Melanocyte of skin (primary cell): ENCODE measurements around the gene PLPPR3. TPM values are rescaled to one million over a fixed set of nuclear protein-coding genes. Genes with fewer than 3 reads are reported as not detected.

ENCODE experiments used
- small RNA-seq, 2 donors: library from RNA; depleted of rRNA; stranded (forward); fragments of <200 nt; gene quantifications; one replicate each; pipeline ENCODE3, GENCODE V24; 2012
- total RNA-seq, 2 donors: library from RNA; depleted of rRNA; stranded (reverse); fragments of >200 nt; gene quantifications; 2 replicates each; pipeline ENCODE4 v1.2.3, GENCODE V29; 2012

The PLPPR3 gene, protein sequence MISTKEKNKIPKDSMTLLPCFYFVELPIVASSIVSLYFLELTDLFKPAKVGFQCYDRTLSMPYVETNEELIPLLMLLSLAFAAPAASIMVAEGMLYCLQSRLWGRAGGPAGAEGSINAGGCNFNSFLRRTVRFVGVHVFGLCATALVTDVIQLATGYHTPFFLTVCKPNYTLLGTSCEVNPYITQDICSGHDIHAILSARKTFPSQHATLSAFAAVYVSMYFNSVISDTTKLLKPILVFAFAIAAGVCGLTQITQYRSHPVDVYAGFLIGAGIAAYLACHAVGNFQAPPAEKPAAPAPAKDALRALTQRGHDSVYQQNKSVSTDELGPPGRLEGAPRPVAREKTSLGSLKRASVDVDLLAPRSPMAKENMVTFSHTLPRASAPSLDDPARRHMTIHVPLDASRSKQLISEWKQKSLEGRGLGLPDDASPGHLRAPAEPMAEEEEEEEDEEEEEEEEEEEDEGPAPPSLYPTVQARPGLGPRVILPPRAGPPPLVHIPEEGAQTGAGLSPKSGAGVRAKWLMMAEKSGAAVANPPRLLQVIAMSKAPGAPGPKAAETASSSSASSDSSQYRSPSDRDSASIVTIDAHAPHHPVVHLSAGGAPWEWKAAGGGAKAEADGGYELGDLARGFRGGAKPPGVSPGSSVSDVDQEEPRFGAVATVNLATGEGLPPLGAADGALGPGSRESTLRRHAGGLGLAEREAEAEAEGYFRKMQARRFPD
- total RNA-seq, result under 1 TPM in 1 of 2 donors, not detected in 1; 0.33 TPM

DNA sequence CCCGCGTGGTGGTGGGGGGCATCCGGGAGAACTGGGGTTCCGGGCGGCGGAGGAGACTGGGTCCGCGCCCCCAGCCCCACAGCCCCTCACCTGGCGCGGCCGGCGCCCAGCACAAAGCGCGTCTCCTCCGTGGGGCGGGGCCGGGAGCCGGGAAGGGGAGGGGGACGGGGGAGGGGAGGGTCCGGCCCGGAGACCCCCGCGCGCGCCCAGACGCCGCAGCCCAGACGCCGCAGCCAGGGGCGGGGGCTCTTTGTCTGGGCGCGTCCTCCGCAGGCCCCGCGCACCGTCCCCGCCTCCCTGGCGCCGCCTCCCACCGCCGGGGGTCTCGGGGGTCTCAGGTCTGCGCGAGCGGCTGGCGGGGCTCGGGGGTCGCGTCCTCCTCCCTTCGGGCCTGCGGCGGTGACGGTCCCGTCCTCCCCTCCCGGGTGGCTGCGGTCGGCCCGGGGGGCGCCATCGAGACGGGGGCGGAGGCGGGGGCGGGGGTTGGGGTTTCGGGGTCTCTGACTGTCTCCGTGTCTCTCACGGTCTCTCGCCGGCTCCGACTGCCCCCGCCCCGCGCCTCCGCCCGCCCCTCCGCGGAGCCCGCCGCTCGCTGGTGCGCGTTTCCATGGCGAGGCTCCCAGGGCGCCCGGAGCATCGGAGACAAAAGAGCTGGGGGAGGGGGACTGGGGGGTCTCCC lies at the start of gene PLPPR3:
PLPPR3 (minus strand) TSS at position 131 of the 679 bp plus-strand sequence. CDS start 396 bp downstream, outside the sequence.

DNA sequence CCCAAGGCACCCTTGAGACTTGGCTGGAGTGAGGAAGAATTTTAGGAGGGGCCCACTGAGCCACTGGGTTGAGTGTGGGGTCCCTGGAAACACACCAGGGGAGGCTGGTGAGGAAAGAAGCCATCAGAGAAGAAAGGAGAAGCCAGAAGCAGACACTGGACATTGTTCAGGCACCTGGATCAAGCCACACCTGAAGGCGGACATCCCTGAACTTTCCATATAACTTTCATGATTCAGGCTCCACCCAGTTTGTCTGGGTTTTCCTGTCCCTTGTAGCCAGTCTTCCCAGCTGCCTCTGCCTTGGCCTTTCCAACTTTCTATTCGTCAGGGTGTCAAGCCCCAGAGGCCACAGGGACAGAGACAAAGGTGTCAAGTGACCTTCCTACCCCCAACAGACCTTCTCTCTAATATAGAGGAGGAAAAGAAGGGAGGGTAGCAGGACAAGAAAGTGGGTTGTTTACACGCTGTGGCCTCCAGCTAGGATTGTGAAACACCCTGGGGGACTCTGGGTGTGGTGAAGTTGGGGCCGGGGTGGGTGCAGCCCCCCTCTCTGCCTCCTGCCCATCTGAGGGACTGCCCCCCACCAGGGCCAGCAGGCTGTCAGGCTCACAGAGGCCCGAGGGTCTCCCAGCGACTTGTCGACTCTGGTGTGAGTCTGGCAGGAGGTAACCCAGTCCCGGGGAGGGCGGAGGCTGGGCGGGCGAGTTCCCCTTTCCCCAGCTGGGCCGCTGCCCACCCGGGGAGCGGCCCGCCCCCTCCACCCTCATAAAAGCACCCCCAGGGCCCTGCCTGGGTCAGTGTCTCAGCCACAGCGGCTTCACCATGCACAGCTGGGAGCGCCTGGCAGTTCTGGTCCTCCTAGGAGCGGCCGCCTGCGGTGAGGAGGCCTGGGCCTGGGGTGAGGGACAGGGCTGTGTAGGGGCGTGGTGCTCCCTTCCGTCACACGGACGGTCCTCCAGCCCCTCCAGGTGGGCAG lies 37.4 kb upstream of the PLPPR3 start, which contains the start of gene CFD:
CFD (plus strand) TSS at position 797 of the 976 bp plus-strand sequence; CDS start at position 823, 26 bp downstream.

GRCh38 chr19:852136-853013 lies 30.6 kb upstream of the PLPPR3 start, which contains the start of gene ELANE:
ELANE (plus strand) TSS chr19:852303; CDS start chr19:852329, 26 bp downstream.

DNA sequence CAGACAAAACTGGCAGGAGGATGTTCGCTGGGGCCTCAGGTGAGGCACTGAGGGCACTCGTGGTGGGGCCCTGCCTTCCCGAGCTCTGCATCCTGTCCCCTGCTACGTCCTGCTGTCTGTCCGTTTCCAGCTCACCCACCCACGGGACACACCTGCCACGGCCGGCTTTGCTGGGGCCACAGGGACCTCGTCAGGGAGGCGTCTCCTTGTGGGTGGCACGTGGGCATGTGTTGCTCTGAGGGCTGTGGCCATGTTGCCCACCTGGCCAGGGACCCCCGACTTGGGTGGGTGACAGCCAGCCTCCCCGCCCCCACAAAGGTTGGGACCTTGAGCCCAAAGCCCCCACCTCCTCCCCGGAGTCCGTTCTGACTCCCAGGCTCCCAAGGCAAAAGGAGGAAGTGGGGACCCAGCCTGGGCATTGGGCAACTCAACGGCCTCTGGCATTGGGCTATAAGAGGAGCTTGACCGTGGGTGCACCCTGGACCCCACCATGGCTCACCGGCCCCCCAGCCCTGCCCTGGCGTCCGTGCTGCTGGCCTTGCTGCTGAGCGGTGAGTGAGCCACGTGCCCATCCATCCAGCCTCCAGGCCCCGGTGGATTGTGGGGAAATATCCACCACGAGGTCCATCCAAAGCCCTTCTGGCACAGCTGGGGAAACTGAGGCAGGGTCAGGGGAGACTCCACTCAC lies 18.9 kb upstream of the PLPPR3 start, which contains the start of gene PRTN3:
PRTN3 (plus strand) TSS at position 481 of the 688 bp plus-strand sequence; CDS start at position 491, 10 bp downstream.

GRCh38 chr19:827710-828321 lies 6.1 kb upstream of the PLPPR3 start, which contains the start of gene AZU1:
AZU1 (plus strand) TSS chr19:827837; CDS start chr19:827847, 10 bp downstream.

GRCh38 chr19:796692-797527 lies 24.8 kb downstream of the PLPPR3 start, which contains the start of gene PTBP1:
PTBP1 (plus strand) TSS chr19:797452; CDS start chr19:797498, 46 bp downstream.

Small RNA genes within 50 kb of the gene (small RNA-seq; reads per million reads assigned to genes)
- gene MIR3187, result 0 reads per million in 2 donors

Other genes with a start within 250 kb of the PLPPR3 start
- gene BSG, start 249.4 kb downstream of the PLPPR3 start, total RNA-seq, result 100 to 1,000 TPM; 294 to 345 TPM
- under 1 TPM; 0.67 to 0.69 TPM for gene HCN2, start 232.1 kb downstream of the PLPPR3 start, total RNA-seq
- gene POLRMT, start 188.4 kb downstream of the PLPPR3 start, total RNA-seq, result 10 to 100 TPM; 23.4 to 38.0 TPM
- gene FGF22, start 182.1 kb downstream of the PLPPR3 start, total RNA-seq, result not detected
- gene RNF126, start 158.7 kb downstream of the PLPPR3 start, total RNA-seq, result 10 to 100 TPM; 53.3 to 78.6 TPM
- 10 to 100 TPM; 18.6 to 54.0 TPM for gene FSTL3, start 145.6 kb downstream of the PLPPR3 start, total RNA-seq
- gene PRSS57, start 126.5 kb downstream of the PLPPR3 start, total RNA-seq, result not detected
- gene PALM, start 113.0 kb downstream of the PLPPR3 start, total RNA-seq, result 10 to 100 TPM in 1 of 2 donors, 1 to 10 TPM in 1; 6.0 to 10.3 TPM
- gene MISP, start 70.8 kb downstream of the PLPPR3 start, total RNA-seq, result not detected
- gene PTBP1, start 24.5 kb downstream of the PLPPR3 start, total RNA-seq, result 100 to 1,000 TPM; 124 to 198 TPM
- gene AZU1, start 5.9 kb upstream of the PLPPR3 start, total RNA-seq, result not detected
- gene PRTN3, start 19.0 kb upstream of the PLPPR3 start, total RNA-seq, result not detected
- not detected for gene ELANE, start 30.3 kb upstream of the PLPPR3 start, total RNA-seq
- under 1 TPM in 1 of 2 donors, not detected in 1; 1.00 TPM for gene CFD, start 37.7 kb upstream of the PLPPR3 start, total RNA-seq
- 10 to 100 TPM; 22.4 to 23.0 TPM for gene MED16, start 71.2 kb upstream of the PLPPR3 start, total RNA-seq
- gene RNU6-9, start 71.5 kb upstream of the PLPPR3 start, total RNA-seq, result not detected
- 10 to 100 TPM; 20.6 to 23.3 TPM for gene R3HDM4, start 91.3 kb upstream of the PLPPR3 start, total RNA-seq
- not detected for gene KISS1R, start 95.4 kb upstream of the PLPPR3 start, total RNA-seq
- 10 to 100 TPM; 11.0 to 12.0 TPM for gene ARID3A, start 104.1 kb upstream of the PLPPR3 start, total RNA-seq
- gene WDR18, start 162.4 kb upstream of the PLPPR3 start, total RNA-seq, result 10 to 100 TPM; 60.6 to 65.3 TPM
- gene GRIN3B, start 178.5 kb upstream of the PLPPR3 start, total RNA-seq, result under 1 TPM in 1 of 2 donors, not detected in 1; under 0.01 TPM
- 100 to 1,000 TPM; 109 to 124 TPM for gene TMEM259, start 199.2 kb upstream of the PLPPR3 start, total RNA-seq
- gene RNU6-2, start 199.6 kb upstream of the PLPPR3 start, total RNA-seq, result not detected
- gene CNN2, start 204.7 kb upstream of the PLPPR3 start, total RNA-seq, result 10 to 100 TPM; 22.0 to 48.6 TPM
- gene ABCA7, start 218.2 kb upstream of the PLPPR3 start, total RNA-seq, result 10 to 100 TPM in 1 of 2 donors, 1 to 10 TPM in 1; 9.0 to 14.8 TPM
- gene ARHGAP45, start 245.2 kb upstream of the PLPPR3 start, total RNA-seq, result 1 to 10 TPM in 1 of 2 donors, under 1 TPM in 1; 0.69 to 4.0 TPM